Loucy (cell line): ENCODE measurements around the gene IGSF21.

Source experiments
- H2AFZ ChIP-seq: fragments of 200-600 bp; sonication (generic); 2 replicates; pipeline ENCODE4 v1.6.0; 2016; ENCODE audit warnings: antibody characterized with exemption, mild to moderate bottlenecking, low read length, moderate library complexity
- H3F3A ChIP-seq: fragments of 200-600 bp; 2 replicates; pipeline ENCODE4 v1.6.0; 2016; ENCODE audit warnings: antibody characterized with exemption, low read depth, mild to moderate bottlenecking
- H3K27me3 ChIP-seq: fragments of 200-600 bp; sonication (generic); 2 replicates; pipeline ENCODE4 v1.6.1; 2014; ENCODE audit warnings: low read length, mild to moderate bottlenecking; ENCODE audit not compliant: insufficient read depth, poor library complexity, severe bottlenecking
- H3K36me3 ChIP-seq: fragments of 200-600 bp; sonication (generic); 2 replicates; pipeline ENCODE4 v1.6.1; 2016; ENCODE audit warnings: low read length; ENCODE audit not compliant: insufficient read depth
- H3K4me1 ChIP-seq: fragments of 200-600 bp; sonication (generic); 2 replicates; pipeline ENCODE4 v1.5.1; 2014; ENCODE audit warnings: low read length, mild to moderate bottlenecking; ENCODE audit not compliant: insufficient read depth, poor library complexity, severe bottlenecking
- H3K4me2 ChIP-seq: fragments of 200-600 bp; sonication (generic); 2 replicates; pipeline ENCODE4 v1.6.0; 2014; ENCODE audit warnings: antibody characterized with exemption, low read length, low read depth, mild to moderate bottlenecking; ENCODE audit not compliant: poor library complexity, severe bottlenecking
- H3K4me3 ChIP-seq: fragments of 200-600 bp; sonication (generic); 2 replicates; pipeline ENCODE4 v1.5.1; 2014; ENCODE audit warnings: low read length, mild to moderate bottlenecking, mixed read lengths; ENCODE audit not compliant: poor library complexity, severe bottlenecking
- H3K79me2 ChIP-seq: fragments of 200-600 bp; sonication (generic); 2 replicates; pipeline ENCODE4 v1.6.1; 2014; ENCODE audit warnings: low read length; ENCODE audit not compliant: insufficient read depth
- H3K9ac ChIP-seq: fragments of 200-600 bp; sonication (generic); 2 replicates; pipeline ENCODE4 v1.6.0; 2014; ENCODE audit warnings: mild to moderate bottlenecking, low read depth, low read length, moderate library complexity; ENCODE audit not compliant: poor library complexity, severe bottlenecking
- H3K9me2 ChIP-seq: fragments of 200-600 bp; sonication (generic); replicated peaks from 2 replicates; pipeline ENCODE4 v1.6.1; 2016; ENCODE audit warnings: low read depth, low read length, mixed read lengths
- H3K9me3 ChIP-seq: fragments of 200-600 bp; sonication (generic); 2 replicates; pipeline ENCODE4 v1.6.1; 2014; ENCODE audit warnings: mild to moderate bottlenecking, antibody characterized with exemption, low read length, low read depth; ENCODE audit not compliant: insufficient read depth
- H4K20me1 ChIP-seq: fragments of 200-600 bp; sonication (generic); 2 replicates; pipeline ENCODE4 v1.6.0; 2014; ENCODE audit warnings: antibody characterized with exemption, low read length, mild to moderate bottlenecking; ENCODE audit not compliant: insufficient read depth, poor library complexity, severe bottlenecking
- EZH2phosphoT487 ChIP-seq: fragments of 200-600 bp; IDR thresholded peaks from 2 replicates; pipeline ENCODE4 v1.6.1; 2018; ENCODE audit warnings: antibody characterized with exemption, mild to moderate bottlenecking, moderate library complexity, borderline replicate concordance
- TF ChIP-seq, protein P1 (sequence below): fragments of 200-600 bp; sonication (generic); conservative IDR thresholded peaks from 2 replicates; pipeline ENCODE4 v1.5.1; 2014; ENCODE audit warnings: mild to moderate bottlenecking, antibody characterized with exemption, low read length

The IGSF21 gene

DNA sequence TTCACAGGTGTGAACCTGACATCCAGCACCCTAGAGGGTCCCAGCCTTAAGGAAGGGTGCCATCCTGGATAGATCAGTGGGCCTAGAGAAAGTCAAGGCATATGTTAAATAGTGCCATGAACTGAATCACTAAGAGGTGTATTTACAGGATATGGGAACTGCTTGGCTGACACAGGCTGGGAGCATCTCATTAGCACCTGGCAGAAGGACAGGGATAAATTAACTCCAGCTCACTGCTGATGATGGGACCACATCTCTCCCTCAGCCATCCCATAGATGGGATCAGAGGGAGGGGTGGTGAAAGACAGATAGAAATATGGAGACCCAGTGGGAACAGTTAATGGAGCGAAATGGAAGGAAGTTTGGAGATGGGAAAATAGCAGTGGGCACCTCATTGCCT, 122.0 kb downstream of the IGSF21 start:
- Histone ChIP-seq H3K36me3 (no peaks in the 10 kb centered on the region), H4K20me1 (no peaks in the 10 kb centered on the region), H3K9ac (no peak overlapping the region), H3K9me3 (peaks cover 12% of the 10 kb centered on the region; the same call in 1 of the 2 replicates), H3K4me3 (no peak overlapping the region), H3K4me1 (no peaks in the 10 kb centered on the region), H3F3A (no peaks in the 10 kb centered on the region), H2AFZ (no peak overlapping the region), H3K79me2 (no peaks in the 10 kb centered on the region), H3K4me2 (no peak overlapping the region), H3K27me3 (no peaks in the 10 kb centered on the region), H3K9me2 (no peaks in the 10 kb centered on the region)
- TF ChIP-seq, protein P1, sequence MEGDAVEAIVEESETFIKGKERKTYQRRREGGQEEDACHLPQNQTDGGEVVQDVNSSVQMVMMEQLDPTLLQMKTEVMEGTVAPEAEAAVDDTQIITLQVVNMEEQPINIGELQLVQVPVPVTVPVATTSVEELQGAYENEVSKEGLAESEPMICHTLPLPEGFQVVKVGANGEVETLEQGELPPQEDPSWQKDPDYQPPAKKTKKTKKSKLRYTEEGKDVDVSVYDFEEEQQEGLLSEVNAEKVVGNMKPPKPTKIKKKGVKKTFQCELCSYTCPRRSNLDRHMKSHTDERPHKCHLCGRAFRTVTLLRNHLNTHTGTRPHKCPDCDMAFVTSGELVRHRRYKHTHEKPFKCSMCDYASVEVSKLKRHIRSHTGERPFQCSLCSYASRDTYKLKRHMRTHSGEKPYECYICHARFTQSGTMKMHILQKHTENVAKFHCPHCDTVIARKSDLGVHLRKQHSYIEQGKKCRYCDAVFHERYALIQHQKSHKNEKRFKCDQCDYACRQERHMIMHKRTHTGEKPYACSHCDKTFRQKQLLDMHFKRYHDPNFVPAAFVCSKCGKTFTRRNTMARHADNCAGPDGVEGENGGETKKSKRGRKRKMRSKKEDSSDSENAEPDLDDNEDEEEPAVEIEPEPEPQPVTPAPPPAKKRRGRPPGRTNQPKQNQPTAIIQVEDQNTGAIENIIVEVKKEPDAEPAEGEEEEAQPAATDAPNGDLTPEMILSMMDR, result no peak

DNA sequence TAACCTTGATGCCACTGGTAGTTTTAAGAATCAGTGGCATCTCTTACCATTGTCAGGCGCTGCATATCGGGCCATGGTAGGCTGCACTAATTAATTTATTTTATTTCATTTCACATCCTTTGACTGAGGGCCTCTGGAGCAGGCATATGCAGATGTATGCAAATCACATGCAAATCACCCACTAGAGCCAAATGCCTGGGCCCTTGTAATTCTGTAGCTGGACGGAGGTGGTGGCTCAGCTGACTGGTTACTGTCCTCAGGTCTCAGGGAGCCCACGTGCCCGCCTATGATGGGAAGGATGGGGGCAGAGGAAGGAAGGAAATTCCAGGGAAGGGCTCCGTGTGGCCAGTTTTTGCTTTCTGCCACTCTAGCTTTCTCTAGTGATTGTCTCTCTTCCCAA, 122.7 kb downstream of the IGSF21 start:
- Histone ChIP-seq H3K4me3 (no peak overlapping the region), H3K9me3 (peaks cover 12% of the 10 kb centered on the region; the same call in 1 of the 2 replicates), H2AFZ (no peak overlapping the region), H3K36me3 (no peaks in the 10 kb centered on the region), H3K9me2 (no peaks in the 10 kb centered on the region), H3K4me1 (no peaks in the 10 kb centered on the region), H3K9ac (no peak overlapping the region), H3F3A (no peaks in the 10 kb centered on the region), H3K4me2 (no peak overlapping the region), H3K27me3 (no peaks in the 10 kb centered on the region), H4K20me1 (no peaks in the 10 kb centered on the region), H3K79me2 (no peaks in the 10 kb centered on the region)
- TF ChIP-seq, protein P1, result no peak
- no peak for TF ChIP-seq EZH2phosphoT487

DNA sequence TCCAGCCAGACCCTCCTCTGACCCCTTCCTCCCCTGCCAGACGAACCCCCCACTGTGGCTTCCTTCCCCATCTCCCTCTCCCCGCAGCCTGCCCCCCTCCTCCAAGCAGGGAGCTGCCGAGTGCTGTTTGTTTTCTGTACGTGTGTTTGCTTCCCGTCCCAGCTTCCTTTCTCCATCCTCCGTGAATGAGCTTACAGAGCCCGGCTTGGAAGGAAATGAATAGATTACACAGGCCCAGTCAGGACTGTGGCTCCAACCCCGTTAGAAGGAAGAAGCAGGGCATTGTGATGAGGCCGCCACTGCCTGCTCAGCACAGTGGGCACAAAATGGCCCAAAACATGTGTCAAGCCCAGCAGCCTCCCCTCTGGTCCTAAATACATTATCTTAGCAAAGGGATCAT, 123.2 kb downstream of the IGSF21 start:
- H3K4me1 ChIP-seq, result no peaks in the 10 kb centered on the region
- H3F3A ChIP-seq, result no peaks in the 10 kb centered on the region
- TF ChIP-seq EZH2phosphoT487, result no peak
- TF ChIP-seq, protein P1, result no peak
- H3K79me2 ChIP-seq, result no peaks in the 10 kb centered on the region
- no peak overlapping the region for H3K4me2 ChIP-seq
- H3K9me3 ChIP-seq, result peaks cover 12% of the 10 kb centered on the region; the same call in 1 of the 2 replicates
- no peaks in the 10 kb centered on the region for H3K9me2 ChIP-seq
- no peak overlapping the region for H3K4me3 ChIP-seq
- H3K9ac ChIP-seq, result no peak overlapping the region
- H3K27me3 ChIP-seq, result no peaks in the 10 kb centered on the region
- H3K36me3 ChIP-seq, result no peaks in the 10 kb centered on the region
- H4K20me1 ChIP-seq, result no peaks in the 10 kb centered on the region
- no peak overlapping the region for H2AFZ ChIP-seq
